Measurements from ENCODE around the gene SETD7. TPM values are rescaled to one million over a fixed set of nuclear protein-coding genes. Genes with fewer than 3 reads are reported as not detected.

The SETD7 gene
- total and polyA plus RNA-seq, 2 of the 4 experiments (the other 2 are of a cell fraction), result 17.0 to 46.6 TPM

DNA sequence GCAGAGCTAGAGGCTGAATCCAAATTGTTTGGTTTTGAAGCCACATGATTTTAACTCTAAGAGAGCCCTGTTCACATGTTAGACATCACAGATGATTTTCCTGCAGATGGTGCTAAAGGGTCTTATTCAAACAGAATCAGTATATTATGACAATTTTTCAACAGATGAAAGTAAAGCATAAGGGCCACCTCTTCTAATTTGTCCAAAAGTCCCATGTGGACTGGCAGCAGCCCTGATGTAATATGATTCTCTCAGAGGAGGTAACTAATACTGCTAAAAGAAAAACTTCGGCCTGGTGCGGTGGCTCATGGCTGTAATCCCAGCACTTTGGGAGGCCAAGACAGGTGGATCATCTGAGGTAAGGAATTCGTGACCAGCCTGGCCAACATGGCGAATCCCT, 26.0 kb upstream of the SETD7 start:
- no peak overlapping the region for H2BK5ac ChIP-seq (ENCODE audit: low read depth, low read length, poor library complexity, severe bottlenecking)
- dilution Hi-C loops (cut with HindIII; ENCODE audit: low sequenced_read_pairs, unreplicated experiment), result no loop called here
- peak; percentile 79 for ATAC-seq (ENCODE audit: low read depth)

More for the DNA sequence above, 26.0 kb upstream of the SETD7 start:
- no peak overlapping the region for H4K91ac ChIP-seq (ENCODE audit: insufficient read depth, low read depth, low read length)
- H3K4me1 ChIP-seq (ENCODE audit: control insufficient read depth, insufficient read depth, low read length), result no peaks in the 10 kb centered on the region
- H2AK9ac ChIP-seq (replicated peaks; ENCODE audit: low read depth, low read length, poor library complexity), result no peak overlapping the region
- no peaks in the 10 kb centered on the region for H3K79me1 ChIP-seq (ENCODE audit: low read depth in 1 of 2, low read length in 2 of 2)
- no peak overlapping the region for H2BK15ac ChIP-seq (ENCODE audit: low read depth, low read length)
- no peaks in the 10 kb centered on the region for H3K36me3 ChIP-seq (ENCODE audit: control insufficient read depth, insufficient read depth, low read length)
- H3K56ac ChIP-seq (ENCODE audit: extremely low read depth, insufficient read depth, low read length), result no peak overlapping the region
- H3K4me3 ChIP-seq (ENCODE audit: insufficient read depth, low read depth, low read length), result no peak overlapping the region
- H3K9me1 ChIP-seq (ENCODE audit: insufficient read depth, low read length), result no peaks in the 10 kb centered on the region
- no peak overlapping the region for H3K4ac ChIP-seq (ENCODE audit: low read depth, low read length)
- ChIA-PET POLR2A (ENCODE audit: unreplicated experiment) (no interaction called here), CTCF (interaction anchor here (1.1 kb wide), 1 partner anchor 333 kb away, joined by 3 read pairs; no protein-coding TSS in a partner anchor)
- no peak overlapping the region for H4K8ac ChIP-seq (ENCODE audit: low read depth in 2 of 2, low read length in 2 of 2)
- peaks cover 5% of the 10 kb centered on the region for H3K27me3 ChIP-seq (ENCODE audit: control insufficient read depth, insufficient read depth, low read length)
- no peaks in the 10 kb centered on the region for H3K9me3 ChIP-seq (ENCODE audit: control insufficient read depth, insufficient read depth, low read length)
- no peak overlapping the region for H3K27ac ChIP-seq (ENCODE audit: insufficient read depth, low read length)
- H3K23ac ChIP-seq (ENCODE audit: low read depth, low read length), result no peak overlapping the region
- no peak overlapping the region for H2AK5ac ChIP-seq (ENCODE audit: low read depth, low read length)
- TF ChIP-seq, protein P1, sequence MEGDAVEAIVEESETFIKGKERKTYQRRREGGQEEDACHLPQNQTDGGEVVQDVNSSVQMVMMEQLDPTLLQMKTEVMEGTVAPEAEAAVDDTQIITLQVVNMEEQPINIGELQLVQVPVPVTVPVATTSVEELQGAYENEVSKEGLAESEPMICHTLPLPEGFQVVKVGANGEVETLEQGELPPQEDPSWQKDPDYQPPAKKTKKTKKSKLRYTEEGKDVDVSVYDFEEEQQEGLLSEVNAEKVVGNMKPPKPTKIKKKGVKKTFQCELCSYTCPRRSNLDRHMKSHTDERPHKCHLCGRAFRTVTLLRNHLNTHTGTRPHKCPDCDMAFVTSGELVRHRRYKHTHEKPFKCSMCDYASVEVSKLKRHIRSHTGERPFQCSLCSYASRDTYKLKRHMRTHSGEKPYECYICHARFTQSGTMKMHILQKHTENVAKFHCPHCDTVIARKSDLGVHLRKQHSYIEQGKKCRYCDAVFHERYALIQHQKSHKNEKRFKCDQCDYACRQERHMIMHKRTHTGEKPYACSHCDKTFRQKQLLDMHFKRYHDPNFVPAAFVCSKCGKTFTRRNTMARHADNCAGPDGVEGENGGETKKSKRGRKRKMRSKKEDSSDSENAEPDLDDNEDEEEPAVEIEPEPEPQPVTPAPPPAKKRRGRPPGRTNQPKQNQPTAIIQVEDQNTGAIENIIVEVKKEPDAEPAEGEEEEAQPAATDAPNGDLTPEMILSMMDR (conservative IDR thresholded peaks at IDR 0.05; ENCODE audit: low read depth, low read length), result peak; percentile 39
- TF ChIP-seq, protein P2, sequence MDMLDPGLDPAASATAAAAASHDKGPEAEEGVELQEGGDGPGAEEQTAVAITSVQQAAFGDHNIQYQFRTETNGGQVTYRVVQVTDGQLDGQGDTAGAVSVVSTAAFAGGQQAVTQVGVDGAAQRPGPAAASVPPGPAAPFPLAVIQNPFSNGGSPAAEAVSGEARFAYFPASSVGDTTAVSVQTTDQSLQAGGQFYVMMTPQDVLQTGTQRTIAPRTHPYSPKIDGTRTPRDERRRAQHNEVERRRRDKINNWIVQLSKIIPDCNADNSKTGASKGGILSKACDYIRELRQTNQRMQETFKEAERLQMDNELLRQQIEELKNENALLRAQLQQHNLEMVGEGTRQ (IDR thresholded peaks at IDR 0.05; ENCODE audit: low read depth, low read length), result no peak
- peak; percentile 21 for TF ChIP-seq RAD21 (IDR thresholded peaks at IDR 0.05; ENCODE audit: low read length)
- TF ChIP-seq, protein P3, sequence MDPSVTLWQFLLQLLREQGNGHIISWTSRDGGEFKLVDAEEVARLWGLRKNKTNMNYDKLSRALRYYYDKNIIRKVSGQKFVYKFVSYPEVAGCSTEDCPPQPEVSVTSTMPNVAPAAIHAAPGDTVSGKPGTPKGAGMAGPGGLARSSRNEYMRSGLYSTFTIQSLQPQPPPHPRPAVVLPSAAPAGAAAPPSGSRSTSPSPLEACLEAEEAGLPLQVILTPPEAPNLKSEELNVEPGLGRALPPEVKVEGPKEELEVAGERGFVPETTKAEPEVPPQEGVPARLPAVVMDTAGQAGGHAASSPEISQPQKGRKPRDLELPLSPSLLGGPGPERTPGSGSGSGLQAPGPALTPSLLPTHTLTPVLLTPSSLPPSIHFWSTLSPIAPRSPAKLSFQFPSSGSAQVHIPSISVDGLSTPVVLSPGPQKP (IDR thresholded peaks at IDR 0.05; ENCODE audit: borderline replicate concordance, low read depth, low read length), result no peak
- no peak overlapping the region for H3K4me2 ChIP-seq (ENCODE audit: low read depth, low read length)
- H4K20me1 ChIP-seq (ENCODE audit: insufficient read depth, low read length), result no peaks in the 10 kb centered on the region
- no peak overlapping the region for H3K18ac ChIP-seq (ENCODE audit: low read depth, low read length)
- in situ Hi-C loops (cut with MboI; ENCODE audit: low sequenced_read_pairs), result no loop called here
- no peak overlapping the region for H3K14ac ChIP-seq (replicated peaks; ENCODE audit: low read depth, low read length)
- H2BK20ac ChIP-seq (ENCODE audit: low read depth, low read length), result no peak overlapping the region
- no TSS peak for BruUV-seq (replicated peaks)
- no peak overlapping the region for H3K9ac ChIP-seq (ENCODE audit: low read depth, low read length)
- H4K5ac ChIP-seq (ENCODE audit: low read depth, low read length), result no peak overlapping the region
- intact Hi-C loops (cut with micrococcal nuclease), result loop anchor here (2.0 kb wide), 1 partner anchor 69 kb away; no protein-coding TSS in a partner anchor
- no peak overlapping the region for H2BK120ac ChIP-seq (ENCODE audit: low read depth, low read length)
- no peak overlapping the region for H2AFZ ChIP-seq (replicated peaks; ENCODE audit: low read length, poor library complexity)
- DNase-seq, result peak; percentile 61
- no CpG with 5 or more reads among the region's 4 CpGs for WGBS, 2 experiments (ENCODE audit: extremely low coverage in 2 of 2, insufficient read length in 1 of 2)
